ENCODE results near the gene NCAM1. TPM values are rescaled to one million over a fixed set of nuclear protein-coding genes. Genes with fewer than 3 reads are reported as not detected.

NCAM1 gene
- total and polyA plus RNA-seq, 2 donors (not counting 1 experiment from before 2014, with no cell fraction given), result 0.17 to 2.6 TPM

DNA sequence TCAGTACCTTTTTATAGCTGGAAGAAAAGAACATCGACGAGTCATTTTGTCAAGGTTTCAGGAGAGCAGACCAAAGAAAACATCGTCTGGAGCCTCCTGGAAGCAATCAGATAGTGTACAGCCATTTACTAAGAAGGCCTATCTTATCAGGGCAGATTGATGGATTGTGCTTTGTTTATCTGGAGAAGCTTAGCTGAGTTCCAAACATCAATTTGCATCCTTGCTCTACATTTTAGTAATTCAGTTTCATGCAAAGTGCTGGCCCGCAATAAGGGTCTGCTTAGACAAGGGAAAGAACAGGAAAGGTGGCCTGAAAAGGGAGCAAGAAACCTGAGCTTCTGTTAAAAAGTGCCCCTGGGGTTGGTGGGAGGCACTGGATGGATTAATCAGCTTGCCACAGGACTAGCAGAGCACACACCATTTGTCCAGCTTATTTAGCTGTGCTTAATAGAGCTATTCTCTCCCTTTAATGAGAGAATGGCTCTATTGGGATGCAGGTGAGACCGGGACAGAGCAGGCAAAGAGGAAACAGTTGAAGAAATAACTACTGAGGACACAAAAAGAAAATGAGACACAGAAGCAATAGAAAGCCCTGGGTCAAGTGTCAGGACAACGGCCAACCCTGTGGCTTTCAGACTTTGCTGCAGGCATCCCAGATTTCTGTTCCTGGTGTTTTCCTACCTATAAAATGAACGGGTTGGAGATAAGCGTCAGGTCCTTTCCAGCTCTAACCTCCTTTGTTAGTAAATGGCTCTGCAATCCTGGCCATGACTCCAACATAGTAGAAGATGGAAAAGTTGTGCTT, 231.1 kb downstream of the NCAM1 start:
- no peak overlapping the region for H3K27ac ChIP-seq (ENCODE audit: insufficient read depth, low read length)
- H2AFZ ChIP-seq (ENCODE audit: low read length), result no peak overlapping the region
- no peaks in the 10 kb centered on the region for H3K79me2 ChIP-seq (ENCODE audit: control insufficient read depth, insufficient read depth, low read length)
- no peak overlapping the region for H3K4me3 ChIP-seq (replicated peaks in 1 of 4; ENCODE audit: control extremely low read depth in 1 of 4, insufficient read depth in 1 of 4, low read depth in 3 of 4, low read length in 4 of 4)
- no peak overlapping the region for H3K9ac ChIP-seq (ENCODE audit: insufficient read depth, low read length)
- no peaks in the 10 kb centered on the region for H4K20me1 ChIP-seq (ENCODE audit: control insufficient read depth, extremely low read depth, insufficient read depth, low read length)
- no peaks in the 10 kb centered on the region for H3K9me3 ChIP-seq (ENCODE audit: control insufficient read depth, insufficient read depth, low read depth, low read length)
- TF ChIP-seq EZH2 (IDR thresholded peaks at IDR 0.05; ENCODE audit: low read length, missing control alignments), result no peak
- TF ChIP-seq, protein P1, sequence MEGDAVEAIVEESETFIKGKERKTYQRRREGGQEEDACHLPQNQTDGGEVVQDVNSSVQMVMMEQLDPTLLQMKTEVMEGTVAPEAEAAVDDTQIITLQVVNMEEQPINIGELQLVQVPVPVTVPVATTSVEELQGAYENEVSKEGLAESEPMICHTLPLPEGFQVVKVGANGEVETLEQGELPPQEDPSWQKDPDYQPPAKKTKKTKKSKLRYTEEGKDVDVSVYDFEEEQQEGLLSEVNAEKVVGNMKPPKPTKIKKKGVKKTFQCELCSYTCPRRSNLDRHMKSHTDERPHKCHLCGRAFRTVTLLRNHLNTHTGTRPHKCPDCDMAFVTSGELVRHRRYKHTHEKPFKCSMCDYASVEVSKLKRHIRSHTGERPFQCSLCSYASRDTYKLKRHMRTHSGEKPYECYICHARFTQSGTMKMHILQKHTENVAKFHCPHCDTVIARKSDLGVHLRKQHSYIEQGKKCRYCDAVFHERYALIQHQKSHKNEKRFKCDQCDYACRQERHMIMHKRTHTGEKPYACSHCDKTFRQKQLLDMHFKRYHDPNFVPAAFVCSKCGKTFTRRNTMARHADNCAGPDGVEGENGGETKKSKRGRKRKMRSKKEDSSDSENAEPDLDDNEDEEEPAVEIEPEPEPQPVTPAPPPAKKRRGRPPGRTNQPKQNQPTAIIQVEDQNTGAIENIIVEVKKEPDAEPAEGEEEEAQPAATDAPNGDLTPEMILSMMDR (conservative IDR thresholded peaks at IDR 0.05 in 1 of 2, IDR thresholded peaks at IDR 0.05 in 1 of 2; ENCODE audit: low read depth in 1 of 2, low read length in 2 of 2), result no peak
- H3K27me3 ChIP-seq (ENCODE audit: control insufficient read depth, insufficient read depth, low read length), result no peaks in the 10 kb centered on the region
- no peaks in the 10 kb centered on the region for H3K4me1 ChIP-seq (ENCODE audit: control insufficient read depth, extremely low read depth, insufficient read depth, low read length)
- no peaks in the 10 kb centered on the region for H3K36me3 ChIP-seq (ENCODE audit: control insufficient read depth, insufficient read depth, low read length)
- DNase-seq (ENCODE audit: low read depth in 2 of 2), result peak in 1 of 2 donors; percentile 44
- H3K4me2 ChIP-seq (ENCODE audit: extremely low read depth, insufficient read depth, low read length), result no peak overlapping the region

DNA sequence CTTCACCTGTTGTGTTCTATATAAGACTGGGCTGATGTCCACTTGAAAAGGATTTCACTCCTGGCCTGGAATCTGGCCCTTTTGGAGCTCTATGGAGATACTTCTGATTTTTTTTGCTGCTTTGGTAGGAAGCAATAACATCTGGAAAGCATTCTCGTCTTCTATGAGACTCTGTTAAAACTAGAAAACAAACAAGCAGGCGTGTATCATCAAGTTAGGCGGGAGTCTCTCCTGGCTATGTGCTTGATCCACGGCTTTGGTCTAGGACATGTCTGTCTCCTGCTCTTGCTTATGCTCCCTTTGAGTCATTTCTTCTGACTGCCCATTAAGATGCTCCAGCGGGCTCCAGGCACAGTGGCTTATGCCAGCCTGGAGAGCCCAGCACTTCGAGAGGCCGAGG, 231.8 kb downstream of the NCAM1 start:
- Histone ChIP-seq H3K4me1 (ENCODE audit: control insufficient read depth, extremely low read depth, insufficient read depth, low read length) (no peaks in the 10 kb centered on the region), H3K9me3 (ENCODE audit: control insufficient read depth, insufficient read depth, low read depth, low read length) (no peaks in the 10 kb centered on the region), H3K4me3 (replicated peaks in 1 of 4; ENCODE audit: control extremely low read depth in 1 of 4, insufficient read depth in 1 of 4, low read depth in 3 of 4, low read length in 4 of 4) (no peak overlapping the region), H3K9ac (ENCODE audit: insufficient read depth, low read length) (no peak overlapping the region), H3K27me3 (ENCODE audit: control insufficient read depth, insufficient read depth, low read length) (no peaks in the 10 kb centered on the region), H4K20me1 (ENCODE audit: control insufficient read depth, extremely low read depth, insufficient read depth, low read length) (no peaks in the 10 kb centered on the region), H2AFZ (ENCODE audit: low read length) (no peak overlapping the region), H3K27ac (ENCODE audit: insufficient read depth, low read length) (no peak overlapping the region), H3K79me2 (ENCODE audit: control insufficient read depth, insufficient read depth, low read length) (no peaks in the 10 kb centered on the region), H3K36me3 (ENCODE audit: control insufficient read depth, insufficient read depth, low read length) (no peaks in the 10 kb centered on the region), H3K4me2 (ENCODE audit: extremely low read depth, insufficient read depth, low read length) (no peak overlapping the region)
- TF ChIP-seq EZH2 (IDR thresholded peaks at IDR 0.05; ENCODE audit: low read length, missing control alignments), result no peak
- TF ChIP-seq, protein P1 (conservative IDR thresholded peaks at IDR 0.05 in 1 of 2, IDR thresholded peaks at IDR 0.05 in 1 of 2; ENCODE audit: low read depth in 1 of 2, low read length in 2 of 2), result no peak
- DNase-seq (ENCODE audit: low read depth in 2 of 2), result no peak

DNA sequence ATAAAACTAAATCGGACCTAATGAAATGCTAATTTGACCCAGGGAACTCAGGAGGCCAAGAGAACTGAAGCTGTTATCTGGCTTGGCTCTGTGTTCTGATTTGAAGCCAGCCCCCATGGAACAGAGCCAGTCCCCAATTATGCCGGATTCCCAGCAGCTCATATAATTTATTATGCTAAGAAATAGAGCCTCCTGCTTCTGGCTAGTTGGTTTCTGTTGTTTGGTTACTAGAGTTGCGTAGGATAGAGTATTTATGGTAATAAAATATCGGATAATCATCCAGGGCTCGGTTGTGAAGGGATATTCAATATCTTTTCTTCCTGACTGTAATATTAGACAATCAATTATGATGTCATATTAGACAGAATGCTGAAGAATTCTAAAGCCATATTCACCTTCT, 232.7 kb downstream of the NCAM1 start:
- Histone ChIP-seq H3K4me3 (replicated peaks in 1 of 4; ENCODE audit: control extremely low read depth in 1 of 4, insufficient read depth in 1 of 4, low read depth in 3 of 4, low read length in 4 of 4) (no peak overlapping the region), H2AFZ (ENCODE audit: low read length) (no peak overlapping the region), H3K9me3 (ENCODE audit: control insufficient read depth, insufficient read depth, low read depth, low read length) (no peaks in the 10 kb centered on the region), H3K36me3 (ENCODE audit: control insufficient read depth, insufficient read depth, low read length) (no peaks in the 10 kb centered on the region), H3K27ac (ENCODE audit: insufficient read depth, low read length) (no peak overlapping the region), H3K9ac (ENCODE audit: insufficient read depth, low read length) (no peak overlapping the region), H3K4me2 (ENCODE audit: extremely low read depth, insufficient read depth, low read length) (no peak overlapping the region), H3K27me3 (ENCODE audit: control insufficient read depth, insufficient read depth, low read length) (no peaks in the 10 kb centered on the region), H4K20me1 (ENCODE audit: control insufficient read depth, extremely low read depth, insufficient read depth, low read length) (no peaks in the 10 kb centered on the region), H3K79me2 (ENCODE audit: control insufficient read depth, insufficient read depth, low read length) (no peaks in the 10 kb centered on the region), H3K4me1 (ENCODE audit: control insufficient read depth, extremely low read depth, insufficient read depth, low read length) (no peaks in the 10 kb centered on the region)
- peak; percentile 21 to 52 for DNase-seq (ENCODE audit: low read depth in 2 of 2)
- TF ChIP-seq, protein P1 (conservative IDR thresholded peaks at IDR 0.05 in 1 of 2, IDR thresholded peaks at IDR 0.05 in 1 of 2; ENCODE audit: low read depth in 1 of 2, low read length in 2 of 2), result no peak
- no peak for TF ChIP-seq EZH2 (IDR thresholded peaks at IDR 0.05; ENCODE audit: low read length, missing control alignments)

All from fibroblast of lung (primary cell).